IMR-90 (cell line): Measurements from ENCODE around the gene B3GAT1. TPM values are rescaled to one million over a fixed set of nuclear protein-coding genes. Genes with fewer than 3 reads are reported as not detected.

Source experiments
- ATAC-seq: fragments of 200-7000 bp; cut with Tn5 transposase; 2 replicates; pipeline ENCODE4 v1.9.1; 2020; ENCODE audit warnings: low read depth, mild to moderate bottlenecking, moderate library complexity
- BruUV-seq: library from RNA; stranded (reverse); fragments of 400-500 nt; replicated peaks from 2 replicates; lab custom pipeline; 2021; lab: Mats Ljungman, UMichigan
- CTCF ChIA-PET: fragments of 300-600 bp; formaldehyde crosslinking; extraction: SDS; loops from one replicate; lab custom pipeline; 2021; ENCODE audit warnings: antibody characterized with exemption; lab: Yijun Ruan, JAX
- POLR2A ChIA-PET: fragments of 300-600 bp; sonication (Branson Sonifier 250); formaldehyde crosslinking; loops from one replicate; lab custom pipeline; 2022; ENCODE audit warnings: antibody characterized with exemption; ENCODE audit not compliant: unreplicated experiment; lab: Charles Lee
- DNase-seq: peaks from one replicate; pipeline ENCODE4 v3.0.0; 2013
- H2AFZ ChIP-seq: replicated peaks from 2 replicates; pipeline ENCODE3; 2013; ENCODE audit warnings: low read length, mild to moderate bottlenecking; ENCODE audit not compliant: poor library complexity
- H2AK5ac ChIP-seq: 2 replicates; pipeline ENCODE4 v1.6.1; 2013; ENCODE audit warnings: low read depth, low read length, inconsistent platforms
- H2AK9ac ChIP-seq: replicated peaks from 2 replicates; pipeline ENCODE3; 2013; ENCODE audit warnings: mild to moderate bottlenecking, low read depth, low read length, moderate library complexity; ENCODE audit not compliant: poor library complexity
- H2BK120ac ChIP-seq: 2 replicates; pipeline ENCODE4 v1.6.1; 2013; ENCODE audit warnings: low read depth, low read length, inconsistent platforms
- H2BK15ac ChIP-seq: 3 replicates; pipeline ENCODE4 v1.6.1; 2013; ENCODE audit warnings: low read depth, low read length, inconsistent platforms
- H2BK20ac ChIP-seq: 2 replicates; pipeline ENCODE4 v1.6.1; 2013; ENCODE audit warnings: low read depth, mild to moderate bottlenecking, inconsistent platforms, low read length, moderate library complexity
- H2BK5ac ChIP-seq: 2 replicates; pipeline ENCODE4 v1.6.1; 2013; ENCODE audit warnings: mild to moderate bottlenecking, low read depth, low read length, inconsistent platforms; ENCODE audit not compliant: poor library complexity, severe bottlenecking
- H3K14ac ChIP-seq: replicated peaks from 2 replicates; pipeline ENCODE4 v1.6.1; 2013; ENCODE audit warnings: low read depth, low read length, inconsistent platforms
- H3K18ac ChIP-seq: 2 replicates; pipeline ENCODE4 v1.6.1; 2013; ENCODE audit warnings: low read depth, low read length, control low read depth
- H3K23ac ChIP-seq: 2 replicates; pipeline ENCODE4 v1.6.1; 2013; ENCODE audit warnings: low read depth, low read length, inconsistent platforms
- H3K27ac ChIP-seq: 2 replicates; pipeline ENCODE4 v1.5.1; 2013; ENCODE audit warnings: mild to moderate bottlenecking, control low read depth, low read length; ENCODE audit not compliant: insufficient read depth
- H3K27me3 ChIP-seq: 2 replicates; pipeline ENCODE4 v1.6.1; 2013; ENCODE audit warnings: low read length; ENCODE audit not compliant: control insufficient read depth, insufficient read depth
- H3K36me3 ChIP-seq: 2 replicates; pipeline ENCODE4 v1.6.1; 2013; ENCODE audit warnings: low read length, mixed read lengths; ENCODE audit not compliant: control insufficient read depth, insufficient read depth
- H3K4ac ChIP-seq: 2 replicates; pipeline ENCODE4 v1.6.1; 2013; ENCODE audit warnings: low read depth, low read length, inconsistent platforms
- H3K4me1 ChIP-seq: 2 replicates; pipeline ENCODE4 v1.6.1; 2013; ENCODE audit warnings: low read length, mixed read lengths; ENCODE audit not compliant: control insufficient read depth, insufficient read depth
- H3K4me2 ChIP-seq: 2 replicates; pipeline ENCODE4 v1.6.1; 2013; ENCODE audit warnings: low read depth, mild to moderate bottlenecking, control low read depth, low read length, moderate library complexity
- H3K4me3 ChIP-seq: 2 replicates; pipeline ENCODE4 v1.5.1; 2013; ENCODE audit warnings: low read depth, mild to moderate bottlenecking, control low read depth, low read length, moderate library complexity; ENCODE audit not compliant: insufficient read depth
- H3K56ac ChIP-seq: 2 replicates; pipeline ENCODE4 v1.6.1; 2013; ENCODE audit warnings: low read length, inconsistent platforms; ENCODE audit not compliant: insufficient read depth; ENCODE audit errors: extremely low read depth
- H3K79me1 ChIP-seq, 2 experiments: 2 replicates each; pipeline ENCODE4 v1.6.1; 2013; ENCODE audit warnings: low read length in 2 of 2, inconsistent platforms in 1 of 2, low read depth in 1 of 2
- H3K9ac ChIP-seq: 2 replicates; pipeline ENCODE4 v1.6.1; 2013; ENCODE audit warnings: low read depth, low read length, control low read depth
- H3K9me1 ChIP-seq: 2 replicates; pipeline ENCODE4 v1.6.1; 2013; ENCODE audit warnings: low read length, inconsistent platforms; ENCODE audit not compliant: insufficient read depth
- H3K9me3 ChIP-seq: 2 replicates; pipeline ENCODE4 v1.6.1; 2013; ENCODE audit warnings: low read length; ENCODE audit not compliant: control insufficient read depth, insufficient read depth
- H4K20me1 ChIP-seq: 2 replicates; pipeline ENCODE4 v1.6.1; 2013; ENCODE audit warnings: low read length, inconsistent platforms; ENCODE audit not compliant: insufficient read depth
- H4K5ac ChIP-seq: 2 replicates; pipeline ENCODE4 v1.6.1; 2013; ENCODE audit warnings: mild to moderate bottlenecking, low read depth, low read length, control low read depth
- H4K8ac ChIP-seq, 2 experiments: 2 replicates each; pipeline ENCODE4 v1.6.1; 2013; ENCODE audit warnings: low read depth in 2 of 2, low read length in 2 of 2, control low read depth in 1 of 2, inconsistent platforms in 1 of 2
- H4K91ac ChIP-seq: 2 replicates; pipeline ENCODE4 v1.6.1; 2013; ENCODE audit warnings: low read depth, low read length, inconsistent platforms; ENCODE audit not compliant: insufficient read depth
- USF2 ChIP-seq: fragments of 150-350 bp; IDR thresholded peaks from 2 replicates; pipeline ENCODE4 v1.6.1; 2017; ENCODE audit warnings: mild to moderate bottlenecking, antibody characterized with exemption, low read length, low read depth
- WGBS, 2 experiments: methylation state at CpG; one replicate each; pipeline versions ENCODE4 v1.1.5 to v1.1.7; 2013; ENCODE audit warnings: missing lambda C conversion rate in 2 of 2; ENCODE audit not compliant: insufficient read length in 1 of 2; ENCODE audit errors: extremely low coverage in 2 of 2; 5-methylcytosine and 5-hydroxymethylcytosine counted together
- dilution Hi-C: fragments of 300-500 bp; cut with HindIII; formaldehyde crosslinking; loops from one replicate; pipeline ENCODE4 v1.14.3; 2018; ENCODE audit warnings: low sequenced_read_pairs; ENCODE audit not compliant: unreplicated experiment
- in situ Hi-C: fragments of 300-500 bp; cut with MboI; formaldehyde crosslinking; loops from 3 replicates; pipeline ENCODE4 v1.14.3; 2019; ENCODE audit warnings: low sequenced_read_pairs, inconsistent platforms, mixed read lengths
- intact Hi-C: fragments of 100-400 bp; cut with micrococcal nuclease; formaldehyde crosslinking; loops from 2 replicates; pipeline ENCODE4 v1.10.0; 2022
- polyA plus RNA-seq, 3 experiments: library from polyadenylated mRNA; depleted of rRNA; stranded (reverse); fragments of >200 nt; gene quantifications; 2 replicates each; pipeline ENCODE4 v1.2.3, GENCODE V29; 2012; ENCODE audit warnings: low replicate concordance in 1 of 3
- total RNA-seq: library from RNA; depleted of rRNA; stranded (reverse); fragments of >200 nt; gene quantifications from 2 replicates; pipeline ENCODE4 v1.2.3, GENCODE V29; 2012

The B3GAT1 gene
- total and polyA plus RNA-seq, 2 of the 4 experiments (the other 2 are of a cell fraction): not detected

GRCh38 chr11:134425816-134426536 is 13.9 kb upstream of the B3GAT1 start:
- Histone ChIP-seq H4K91ac (no peak overlapping the region), H3K4me1 (no peaks in the 10 kb centered on the region), H3K14ac (no peak overlapping the region), H3K18ac (no peak overlapping the region), H3K56ac (no peak overlapping the region), H3K9me3 (peaks cover 40% of the 10 kb centered on the region), H3K36me3 (no peaks in the 10 kb centered on the region), H2BK120ac (no peak overlapping the region), H3K4ac (no peak overlapping the region), H2BK20ac (no peak overlapping the region), H4K8ac (no peak overlapping the region), H3K9me1 (no peaks in the 10 kb centered on the region), H3K4me3 (no peak overlapping the region), H2AK5ac (no peak overlapping the region), H3K27ac (no peak overlapping the region), H2AK9ac (no peak overlapping the region), H2BK15ac (no peak overlapping the region), H2BK5ac (no peak overlapping the region), H3K79me1 (no peaks in the 10 kb centered on the region), H2AFZ (no peak overlapping the region), H4K20me1 (no peaks in the 10 kb centered on the region), H3K9ac (no peak overlapping the region), H4K5ac (no peak overlapping the region), H3K27me3 (no peaks in the 10 kb centered on the region), H3K23ac (no peak overlapping the region), H3K4me2 (no peak overlapping the region)
- in situ Hi-C loops (no loop called here), dilution Hi-C loops (no loop called here), intact Hi-C loops (no loop called here)
- ChIA-PET CTCF (no interaction called here), POLR2A (no interaction called here)
- WGBS, 2 experiments: no CpG with 5 or more reads among the region's 16 CpGs
- TF ChIP-seq USF2: no peak
- no peak for ATAC-seq
- no peak for DNase-seq
- no TSS peak for BruUV-seq
